GM23338 (cell line): ENCODE results near the gene KPTN.

Experiments used
- CREB1 ChIP-seq: fragments of 250-450 bp; sonication (Bioruptor Pico); IDR thresholded peaks from 2 replicates; pipeline ENCODE4 v1.5.0; 2020; ENCODE audit warnings: low read depth, mild to moderate bottlenecking, moderate library complexity
- EZH2 ChIP-seq: fragments of 200-600 bp; sonication (generic); IDR thresholded peaks from one replicate; pipeline ENCODE4 v1.8.0; 2017; ENCODE audit warnings: antibody characterized with exemption, mild to moderate bottlenecking, low read depth; ENCODE audit not compliant: unreplicated experiment
- EZH2phosphoT487 ChIP-seq: fragments of 200-600 bp; sonication (generic); IDR thresholded peaks from one replicate; pipeline ENCODE4 v1.8.1; 2018; ENCODE audit warnings: antibody characterized with exemption; ENCODE audit not compliant: unreplicated experiment
- JUNB ChIP-seq: IDR thresholded peaks from one replicate; pipeline ENCODE4 v1.6.1; 2016; ENCODE audit warnings: antibody characterized with exemption; ENCODE audit not compliant: unreplicated experiment
- NANOG ChIP-seq: IDR thresholded peaks from 2 replicates; pipeline ENCODE4 v1.6.1; 2016; ENCODE audit warnings: antibody characterized with exemption, borderline replicate concordance
- POLR2AphosphoS5 ChIP-seq: IDR thresholded peaks from 2 replicates; pipeline ENCODE4 v1.6.1; 2016; ENCODE audit warnings: antibody characterized with exemption, low read depth
- STAT1 ChIP-seq: IDR thresholded peaks from one replicate; pipeline ENCODE4 v1.6.1; 2016; ENCODE audit warnings: antibody characterized with exemption; ENCODE audit not compliant: unreplicated experiment
- ZNF114 ChIP-seq: fragments of 250-450 bp; sonication (Bioruptor Pico); IDR thresholded peaks from 2 replicates; pipeline ENCODE4 v1.5.0; 2020; ENCODE audit warnings: mild to moderate bottlenecking, moderate library complexity
- ZNF331 ChIP-seq: fragments of 250-450 bp; sonication (Bioruptor Pico); IDR thresholded peaks from 2 replicates; pipeline ENCODE4 v1.5.0; 2020; ENCODE audit warnings: low read depth, mild to moderate bottlenecking, moderate library complexity
- TF ChIP-seq, protein P1 (sequence below): IDR thresholded peaks from one replicate; pipeline ENCODE4 v1.6.1; 2018; ENCODE audit warnings: antibody characterized with exemption; ENCODE audit not compliant: unreplicated experiment
- TF ChIP-seq, protein P2 (sequence below), 2 experiments: fragments of 200-600 bp in 1 of 2; sonication (generic) in 1 of 2; conservative IDR thresholded peaks; 2 replicates each; pipeline versions ENCODE4 v1.5.1 to v1.6.1; 2016 to 2017; ENCODE audit warnings: antibody characterized with exemption in 2 of 2, low read depth in 2 of 2, mild to moderate bottlenecking in 2 of 2, moderate library complexity in 1 of 2
- TF ChIP-seq, protein P3 (sequence below): IDR thresholded peaks from 2 replicates; pipeline ENCODE4 v1.6.1; 2016; ENCODE audit warnings: antibody characterized with exemption

DNA sequence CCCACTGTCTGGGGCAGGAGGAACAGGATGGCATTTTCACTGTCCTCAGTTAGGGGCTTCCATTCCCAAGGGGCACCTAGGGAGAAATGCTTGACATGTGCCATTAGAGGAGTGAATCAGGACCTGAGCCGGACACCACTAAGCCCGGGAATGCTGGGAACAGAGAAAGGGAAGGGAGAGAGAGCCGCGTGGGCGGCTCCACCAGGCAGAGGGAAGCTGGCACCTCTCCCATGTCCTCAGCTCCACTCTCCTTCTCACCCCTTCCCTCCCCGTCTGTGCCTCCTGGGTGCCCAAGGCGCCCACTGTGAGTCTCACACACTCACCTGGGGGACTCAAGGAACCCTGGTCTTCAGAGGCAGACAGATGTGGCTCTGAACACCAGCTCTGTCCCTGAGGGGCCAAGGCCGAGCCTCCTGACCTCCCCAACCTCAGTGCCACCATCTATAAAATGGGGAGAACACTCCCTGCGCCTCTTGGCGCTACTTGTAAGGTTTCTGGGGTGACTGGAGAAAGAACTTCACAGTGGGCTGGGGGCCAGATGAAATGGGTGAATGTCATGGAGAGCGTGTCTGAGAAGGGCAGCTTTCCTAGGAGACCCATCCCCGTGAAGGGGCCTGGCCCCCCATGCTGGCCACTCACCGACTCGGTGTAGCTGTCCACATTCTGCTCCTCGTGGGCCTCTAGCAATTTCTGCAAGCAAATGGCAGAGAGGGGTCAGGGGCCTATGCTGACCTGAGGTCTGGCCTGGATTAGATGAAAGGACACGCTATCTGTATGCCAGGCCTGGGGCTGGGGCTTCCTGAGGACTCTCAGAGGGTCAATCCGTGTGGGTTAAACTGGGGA lies 5.3 kb upstream of the KPTN start:
- TF ChIP-seq, protein P1, sequence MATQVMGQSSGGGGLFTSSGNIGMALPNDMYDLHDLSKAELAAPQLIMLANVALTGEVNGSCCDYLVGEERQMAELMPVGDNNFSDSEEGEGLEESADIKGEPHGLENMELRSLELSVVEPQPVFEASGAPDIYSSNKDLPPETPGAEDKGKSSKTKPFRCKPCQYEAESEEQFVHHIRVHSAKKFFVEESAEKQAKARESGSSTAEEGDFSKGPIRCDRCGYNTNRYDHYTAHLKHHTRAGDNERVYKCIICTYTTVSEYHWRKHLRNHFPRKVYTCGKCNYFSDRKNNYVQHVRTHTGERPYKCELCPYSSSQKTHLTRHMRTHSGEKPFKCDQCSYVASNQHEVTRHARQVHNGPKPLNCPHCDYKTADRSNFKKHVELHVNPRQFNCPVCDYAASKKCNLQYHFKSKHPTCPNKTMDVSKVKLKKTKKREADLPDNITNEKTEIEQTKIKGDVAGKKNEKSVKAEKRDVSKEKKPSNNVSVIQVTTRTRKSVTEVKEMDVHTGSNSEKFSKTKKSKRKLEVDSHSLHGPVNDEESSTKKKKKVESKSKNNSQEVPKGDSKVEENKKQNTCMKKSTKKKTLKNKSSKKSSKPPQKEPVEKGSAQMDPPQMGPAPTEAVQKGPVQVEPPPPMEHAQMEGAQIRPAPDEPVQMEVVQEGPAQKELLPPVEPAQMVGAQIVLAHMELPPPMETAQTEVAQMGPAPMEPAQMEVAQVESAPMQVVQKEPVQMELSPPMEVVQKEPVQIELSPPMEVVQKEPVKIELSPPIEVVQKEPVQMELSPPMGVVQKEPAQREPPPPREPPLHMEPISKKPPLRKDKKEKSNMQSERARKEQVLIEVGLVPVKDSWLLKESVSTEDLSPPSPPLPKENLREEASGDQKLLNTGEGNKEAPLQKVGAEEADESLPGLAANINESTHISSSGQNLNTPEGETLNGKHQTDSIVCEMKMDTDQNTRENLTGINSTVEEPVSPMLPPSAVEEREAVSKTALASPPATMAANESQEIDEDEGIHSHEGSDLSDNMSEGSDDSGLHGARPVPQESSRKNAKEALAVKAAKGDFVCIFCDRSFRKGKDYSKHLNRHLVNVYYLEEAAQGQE: no peak
- TF ChIP-seq, protein P2, sequence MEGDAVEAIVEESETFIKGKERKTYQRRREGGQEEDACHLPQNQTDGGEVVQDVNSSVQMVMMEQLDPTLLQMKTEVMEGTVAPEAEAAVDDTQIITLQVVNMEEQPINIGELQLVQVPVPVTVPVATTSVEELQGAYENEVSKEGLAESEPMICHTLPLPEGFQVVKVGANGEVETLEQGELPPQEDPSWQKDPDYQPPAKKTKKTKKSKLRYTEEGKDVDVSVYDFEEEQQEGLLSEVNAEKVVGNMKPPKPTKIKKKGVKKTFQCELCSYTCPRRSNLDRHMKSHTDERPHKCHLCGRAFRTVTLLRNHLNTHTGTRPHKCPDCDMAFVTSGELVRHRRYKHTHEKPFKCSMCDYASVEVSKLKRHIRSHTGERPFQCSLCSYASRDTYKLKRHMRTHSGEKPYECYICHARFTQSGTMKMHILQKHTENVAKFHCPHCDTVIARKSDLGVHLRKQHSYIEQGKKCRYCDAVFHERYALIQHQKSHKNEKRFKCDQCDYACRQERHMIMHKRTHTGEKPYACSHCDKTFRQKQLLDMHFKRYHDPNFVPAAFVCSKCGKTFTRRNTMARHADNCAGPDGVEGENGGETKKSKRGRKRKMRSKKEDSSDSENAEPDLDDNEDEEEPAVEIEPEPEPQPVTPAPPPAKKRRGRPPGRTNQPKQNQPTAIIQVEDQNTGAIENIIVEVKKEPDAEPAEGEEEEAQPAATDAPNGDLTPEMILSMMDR (conservative IDR thresholded peaks at IDR 0.05; ENCODE audit: low read depth in 2 of 2): no peak
- TF ChIP-seq POLR2AphosphoS5: no peak
- no peak for TF ChIP-seq EZH2phosphoT487
- no peak for TF ChIP-seq EZH2
- no peak for TF ChIP-seq JUNB
- no peak for TF ChIP-seq CREB1 (CRISPR knock-in tag)
- no peak for TF ChIP-seq STAT1
- no peak for TF ChIP-seq ZNF114
- TF ChIP-seq NANOG: no peak
- TF ChIP-seq, protein P3, sequence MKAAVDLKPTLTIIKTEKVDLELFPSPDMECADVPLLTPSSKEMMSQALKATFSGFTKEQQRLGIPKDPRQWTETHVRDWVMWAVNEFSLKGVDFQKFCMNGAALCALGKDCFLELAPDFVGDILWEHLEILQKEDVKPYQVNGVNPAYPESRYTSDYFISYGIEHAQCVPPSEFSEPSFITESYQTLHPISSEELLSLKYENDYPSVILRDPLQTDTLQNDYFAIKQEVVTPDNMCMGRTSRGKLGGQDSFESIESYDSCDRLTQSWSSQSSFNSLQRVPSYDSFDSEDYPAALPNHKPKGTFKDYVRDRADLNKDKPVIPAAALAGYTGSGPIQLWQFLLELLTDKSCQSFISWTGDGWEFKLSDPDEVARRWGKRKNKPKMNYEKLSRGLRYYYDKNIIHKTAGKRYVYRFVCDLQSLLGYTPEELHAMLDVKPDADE: no peak
- TF ChIP-seq ZNF331 (CRISPR knock-in tag): no peak
